GM23248 (cell line): Measurements from ENCODE around the gene ERI3. TPM values are rescaled to one million over a fixed set of nuclear protein-coding genes. Genes with fewer than 3 reads are reported as not detected.

ENCODE experiments used
- DNase-seq: peaks from one replicate; pipeline ENCODE4 v3.0.0-alpha.2; 2015
- H2AFZ ChIP-seq: fragments of 200-600 bp; sonication (generic); 2 replicates; pipeline ENCODE4 v1.6.1; 2016; ENCODE audit warnings: antibody characterized with exemption
- H3F3A ChIP-seq: fragments of 200-600 bp; sonication (generic); 2 replicates; pipeline ENCODE4 v1.6.1; 2016; ENCODE audit warnings: mild to moderate bottlenecking, antibody characterized with exemption, mixed run types; ENCODE audit not compliant: insufficient read depth
- H3K27ac ChIP-seq: fragments of 200-600 bp; sonication (generic); 2 replicates; pipeline ENCODE4 v1.5.1; 2016; ENCODE audit warnings: mild to moderate bottlenecking
- H3K27me3 ChIP-seq: fragments of 200-600 bp; sonication (generic); replicated peaks from 2 replicates; pipeline ENCODE4 v1.6.1; 2016; ENCODE audit warnings: mild to moderate bottlenecking; ENCODE audit not compliant: insufficient read depth
- H3K36me3 ChIP-seq: fragments of 200-600 bp; sonication (generic); 2 replicates; pipeline ENCODE4 v1.6.1; 2016; ENCODE audit warnings: low read depth, mild to moderate bottlenecking
- H3K4me1 ChIP-seq: fragments of 200-600 bp; sonication (generic); 2 replicates; pipeline ENCODE4 v1.6.1; 2016; ENCODE audit warnings: mild to moderate bottlenecking; ENCODE audit not compliant: insufficient read depth
- H3K4me2 ChIP-seq: fragments of 200-600 bp; sonication (generic); one replicate; pipeline ENCODE4 v1.6.1; 2016; ENCODE audit warnings: mild to moderate bottlenecking; ENCODE audit not compliant: unreplicated experiment
- H3K4me3 ChIP-seq: fragments of 200-600 bp; sonication (generic); 2 replicates; pipeline ENCODE4 v1.5.1; 2016; ENCODE audit warnings: mild to moderate bottlenecking
- H3K79me2 ChIP-seq: fragments of 200-600 bp; sonication (generic); 2 replicates; pipeline ENCODE4 v1.6.1; 2016; ENCODE audit warnings: mild to moderate bottlenecking; ENCODE audit not compliant: insufficient read depth
- H3K9ac ChIP-seq: fragments of 200-600 bp; sonication (generic); 2 replicates; pipeline ENCODE4 v1.6.1; 2016; ENCODE audit warnings: mild to moderate bottlenecking
- H3K9me2 ChIP-seq: fragments of 200-600 bp; sonication (generic); 2 replicates; pipeline ENCODE4 v1.6.1; 2016; ENCODE audit warnings: mixed run types, mild to moderate bottlenecking, moderate library complexity; ENCODE audit not compliant: insufficient read depth
- H3K9me3 ChIP-seq: fragments of 200-600 bp; sonication (generic); one replicate; pipeline ENCODE4 v1.6.1; 2017; ENCODE audit warnings: low read depth
- H4K20me1 ChIP-seq: fragments of 200-600 bp; sonication (generic); 2 replicates; pipeline ENCODE4 v1.6.0; 2016; ENCODE audit not compliant: insufficient read depth
- EZH2 ChIP-seq: fragments of 200-600 bp; sonication (generic); IDR thresholded peaks from 2 replicates; pipeline ENCODE4 v1.6.1; 2018; ENCODE audit warnings: antibody characterized with exemption, mild to moderate bottlenecking; ENCODE audit not compliant: insufficient read depth, poor library complexity, severe bottlenecking
- EZH2phosphoT487 ChIP-seq: fragments of 200-600 bp; sonication (generic); IDR thresholded peaks from 2 replicates; pipeline ENCODE4 v1.6.1; 2018; ENCODE audit warnings: antibody characterized with exemption, moderate library complexity, mild to moderate bottlenecking, low read depth; ENCODE audit not compliant: insufficient read depth
- WGBS, 2 experiments: methylation state at CpG; one replicate each; pipeline ENCODE4 v1.1.6; 2015 to 2017; ENCODE audit warnings: low lambda C conversion rate in 2 of 2, low coverage in 1 of 2; ENCODE audit errors: missing lambda C conversion rate in 2 of 2; 5-methylcytosine and 5-hydroxymethylcytosine counted together
- in situ Hi-C: fragments of 300-500 bp; cut with MboI; formaldehyde crosslinking; loops from 2 replicates; pipeline ENCODE4 v1.15.0; 2020
- polyA plus RNA-seq: library from polyadenylated mRNA; unstranded; fragments of >200 nt; fragmentation: Nextera tagmentation; extraction: Ambion mirVana; gene quantifications from 2 replicates; pipeline ENCODE4 v1.2.1, GENCODE V29; 2016
- total RNA-seq: library from RNA; depleted of rRNA; stranded (reverse); fragments of >200 nt; shearing (Covaris generic); gene quantifications from 2 replicates; pipeline ENCODE4 v1.2.3, GENCODE V29; 2014

Gene ERI3
- total and polyA plus RNA-seq, 2 experiments from 2014 or later, result 51.2 to 83.4 TPM

GRCh38 chr1:44256762-44257554, 98.1 kb downstream of the ERI3 start:
- in situ Hi-C loops, result no loop called here
- Histone ChIP-seq H3K79me2 (no peaks in the 10 kb centered on the region), H3K4me2 (no peak overlapping the region), H3K36me3 (no peaks in the 10 kb centered on the region), H2AFZ (no peak overlapping the region), H3K9ac (no peak overlapping the region), H3K4me3 (no peak overlapping the region), H3K9me3 (no peaks in the 10 kb centered on the region), H3K9me2 (no peaks in the 10 kb centered on the region), H3K27ac (no peak overlapping the region), H4K20me1 (no peaks in the 10 kb centered on the region; the same call in 1 of the 2 replicates), H3F3A (no peaks in the 10 kb centered on the region), H3K4me1 (no peaks in the 10 kb centered on the region), H3K27me3 (no peaks in the 10 kb centered on the region)
- TF ChIP-seq EZH2phosphoT487 (no peak), EZH2 (no peak)
- DNase-seq, result no peak
- 78 to 79% methylated on average over 10 of the region's 10 CpGs for WGBS, 2 experiments

GRCh38 chr1:44254392-44254910, 100.6 kb downstream of the ERI3 start:
- H3K27ac ChIP-seq, result no peak overlapping the region
- no peaks in the 10 kb centered on the region for H3F3A ChIP-seq
- H3K4me2 ChIP-seq, result no peak overlapping the region
- H3K36me3 ChIP-seq, result no peaks in the 10 kb centered on the region
- H3K4me3 ChIP-seq, result no peak overlapping the region
- no peak for DNase-seq
- no peak overlapping the region for H2AFZ ChIP-seq
- H3K9me2 ChIP-seq, result no peaks in the 10 kb centered on the region
- in situ Hi-C loops, result no loop called here
- WGBS, 2 experiments, result 90% methylated on average over 4 of the region's 4 CpGs
- no peaks in the 10 kb centered on the region for H3K27me3 ChIP-seq
- H3K9me3 ChIP-seq, result no peaks in the 10 kb centered on the region
- H3K79me2 ChIP-seq, result no peaks in the 10 kb centered on the region
- H3K4me1 ChIP-seq, result no peaks in the 10 kb centered on the region
- no peaks in the 10 kb centered on the region for H4K20me1 ChIP-seq
- TF ChIP-seq EZH2 (no peak), EZH2phosphoT487 (no peak)
- H3K9ac ChIP-seq, result no peak overlapping the region

GRCh38 chr1:44251989-44252671, 102.9 kb downstream of the ERI3 start:
- no peaks in the 10 kb centered on the region for H3K36me3 ChIP-seq
- TF ChIP-seq EZH2 (no peak), EZH2phosphoT487 (no peak)
- H3K4me3 ChIP-seq, result no peak overlapping the region
- no peaks in the 10 kb centered on the region for H3K27me3 ChIP-seq
- no peak overlapping the region for H3K4me2 ChIP-seq
- in situ Hi-C loops, result no loop called here
- H2AFZ ChIP-seq, result no peak overlapping the region
- H3K4me1 ChIP-seq, result no peaks in the 10 kb centered on the region
- no peaks in the 10 kb centered on the region for H3K79me2 ChIP-seq
- no peak overlapping the region for H3K9ac ChIP-seq
- H4K20me1 ChIP-seq, result no peaks in the 10 kb centered on the region
- DNase-seq, result no peak
- 92 to 95% methylated on average over 23 of the region's 23 CpGs for WGBS, 2 experiments
- no peaks in the 10 kb centered on the region for H3F3A ChIP-seq
- no peak overlapping the region for H3K27ac ChIP-seq
- H3K9me2 ChIP-seq, result no peaks in the 10 kb centered on the region
- no peaks in the 10 kb centered on the region for H3K9me3 ChIP-seq

- Histone ChIP-seq H3K9me3 (no peaks in the 10 kb centered on the region), H3K27me3 (no peaks in the 10 kb centered on the region), H3K4me1 (no peaks in the 10 kb centered on the region), H2AFZ (no peak overlapping the region), H3K4me3 (no peak overlapping the region), H3K36me3 (no peaks in the 10 kb centered on the region), H3K27ac (no peak overlapping the region), H3K4me2 (no peak overlapping the region), H3K79me2 (no peaks in the 10 kb centered on the region), H4K20me1 (no peaks in the 10 kb centered on the region), H3K9me2 (no peaks in the 10 kb centered on the region), H3F3A (no peaks in the 10 kb centered on the region), H3K9ac (no peak overlapping the region)
- TF ChIP-seq EZH2 (no peak), EZH2phosphoT487 (no peak)
- 93 to 95% methylated on average over 1 of the region's 1 CpG for WGBS, 2 experiments
- in situ Hi-C loops, result no loop called here
- DNase-seq, result no peak
Measured at GRCh38 chr1:44251486-44251885, 103.6 kb downstream of the ERI3 start.
